Middle frontal gyrus (tissue), 1 donor: ENCODE measurements around the gene NEURL1.
"Not testable (repeated sequence)": the region's sequence is repeated elsewhere in the genome, so short reads cannot be mapped to it uniquely, and the experiment has no call there.

Experiments used
- DNase-seq: peaks from one replicate; pipeline ENCODE4 v3.0.0-alpha.2; 2015; ENCODE audit warnings: low spot score; ENCODE audit errors: extremely low spot score

Gene NEURL1

DNA sequence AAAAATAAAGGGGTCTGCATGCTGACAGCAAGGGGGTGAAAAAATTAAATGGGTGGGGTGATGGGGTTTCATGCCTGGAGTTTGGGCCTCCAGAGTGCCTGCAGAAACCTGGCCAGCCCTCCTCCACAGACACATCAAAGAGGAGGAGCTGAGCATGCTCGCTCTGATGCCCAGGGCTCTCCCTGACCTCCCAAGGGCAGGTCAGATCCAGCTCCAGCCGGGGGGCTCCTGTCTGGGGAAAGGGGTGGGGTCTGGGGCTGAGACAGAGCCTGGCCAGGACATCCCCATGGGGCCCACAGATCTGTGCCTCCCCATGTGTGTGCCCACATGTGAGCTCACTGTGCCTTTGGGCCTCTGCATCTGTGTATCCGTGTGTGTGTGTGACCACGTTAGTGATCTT lies 33.9 kb upstream of the NEURL1 start:
- no peak for DNase-seq

DNA sequence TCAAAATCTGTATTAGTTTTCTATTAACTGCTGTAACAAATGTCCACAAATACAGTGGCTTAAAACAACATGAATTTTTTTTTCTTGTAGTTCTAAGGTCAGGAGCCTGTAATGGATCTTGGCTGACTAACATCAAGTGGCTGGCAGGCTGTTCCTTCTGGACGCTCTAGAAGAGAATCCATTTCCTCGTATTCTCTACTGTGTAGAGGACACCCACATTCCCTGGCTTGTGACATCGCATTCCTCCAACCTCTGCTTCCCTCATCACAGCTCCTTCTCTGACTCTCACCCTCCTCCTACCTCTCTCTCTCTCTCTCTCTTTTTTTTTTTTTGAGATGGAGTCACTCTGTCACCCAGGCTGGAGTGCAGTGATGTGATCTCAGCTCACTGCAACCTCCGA lies 30.0 kb upstream of the NEURL1 start:
- DNase-seq: no peak

DNA sequence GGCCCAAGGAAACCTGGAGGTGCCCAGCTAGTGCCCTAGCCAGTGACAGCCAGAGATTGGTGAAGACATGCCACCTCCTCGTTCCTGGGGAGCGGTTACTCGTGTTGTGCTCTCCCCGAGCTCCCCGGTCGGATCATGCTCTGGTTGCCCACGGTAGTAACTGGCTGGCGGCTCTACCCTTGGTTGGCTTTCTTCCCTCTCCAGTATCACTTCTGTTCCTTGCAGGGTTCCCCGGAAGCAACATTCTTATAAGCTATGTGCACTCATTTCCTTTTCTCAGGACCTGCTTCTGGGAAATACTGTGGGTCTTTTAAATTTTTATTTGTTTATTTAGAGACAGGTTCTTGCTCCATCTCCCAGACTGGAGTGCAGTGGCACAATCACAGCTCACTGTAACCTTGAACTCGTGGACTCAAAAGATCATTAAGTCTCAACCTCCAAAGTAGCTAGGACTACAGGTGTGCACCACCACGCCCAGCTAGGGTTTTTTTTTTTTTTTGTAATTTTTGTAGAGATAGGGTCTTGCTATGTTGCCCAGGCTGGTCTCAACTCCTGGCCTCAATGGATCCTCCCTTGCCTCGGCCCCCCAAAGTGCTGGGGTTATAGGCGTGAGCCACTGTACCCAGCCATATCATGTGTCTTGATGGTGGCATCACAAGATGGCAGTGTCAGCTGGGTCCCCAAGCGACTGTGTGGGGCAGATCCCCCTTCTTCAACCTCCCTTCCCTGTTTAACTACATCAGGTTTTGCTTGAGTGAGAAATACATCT lies 27.9 kb upstream of the NEURL1 start:
- no peak for DNase-seq

DNA sequence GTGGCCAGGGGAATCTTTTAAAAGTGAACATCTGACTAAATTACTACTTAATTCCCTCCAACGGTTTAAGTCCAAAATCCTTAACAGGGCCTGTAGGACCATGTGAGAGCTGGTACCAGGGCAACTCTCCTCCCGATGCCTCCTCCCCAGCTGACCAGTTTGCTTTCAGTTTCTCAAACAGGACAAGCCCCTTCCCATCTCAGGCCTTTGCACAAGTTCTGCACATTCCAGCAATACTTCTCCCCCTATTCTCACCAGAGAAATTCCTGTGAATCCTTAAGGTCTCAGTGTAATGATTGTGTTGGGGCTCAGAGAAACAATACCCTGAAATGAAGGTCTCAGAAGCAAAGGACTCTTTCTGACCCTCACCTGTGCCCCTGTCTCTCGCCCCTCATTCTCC lies 26.8 kb upstream of the NEURL1 start:
- no peak for DNase-seq

DNA sequence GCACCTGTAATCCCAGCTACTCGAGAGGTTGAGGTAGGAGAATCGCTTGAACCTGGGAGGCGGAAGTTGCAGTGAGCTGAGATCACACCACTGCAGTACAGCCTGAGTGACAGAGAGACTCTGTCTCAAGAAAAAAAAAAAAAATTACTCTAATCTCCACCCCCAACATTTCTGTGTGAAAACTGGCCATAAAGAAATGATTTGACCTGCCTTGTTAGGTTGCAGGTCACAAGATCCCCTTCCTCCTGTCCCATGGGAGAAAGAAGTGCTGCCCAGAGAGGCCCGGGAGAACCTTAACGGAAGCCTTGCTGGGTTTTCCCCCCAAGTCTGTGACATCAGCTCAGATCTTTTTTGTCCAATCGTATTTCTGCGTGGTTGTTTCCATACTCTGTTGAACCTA lies 26.1 kb upstream of the NEURL1 start:
- DNase-seq: no peak

DNA sequence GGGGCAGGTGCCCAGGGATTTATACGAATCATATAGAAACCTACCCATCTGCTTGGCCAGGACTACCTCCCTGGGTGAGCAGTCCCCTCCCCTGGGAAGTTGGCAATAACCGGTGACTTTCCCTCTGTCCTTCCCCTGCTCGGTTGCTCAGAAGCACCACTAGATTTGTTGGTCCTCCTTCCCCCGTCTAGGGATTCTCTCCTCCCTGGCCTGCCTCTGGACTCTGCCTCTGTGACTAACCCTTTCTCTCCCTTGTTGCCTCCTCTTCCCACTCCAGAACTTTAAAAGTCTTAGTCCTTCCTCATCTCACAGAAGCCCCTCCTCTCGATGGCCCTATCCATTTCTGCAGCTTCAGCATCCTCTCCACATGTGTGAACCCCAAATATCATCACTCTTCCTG lies 24.3 kb upstream of the NEURL1 start:
- no peak for DNase-seq

DNA sequence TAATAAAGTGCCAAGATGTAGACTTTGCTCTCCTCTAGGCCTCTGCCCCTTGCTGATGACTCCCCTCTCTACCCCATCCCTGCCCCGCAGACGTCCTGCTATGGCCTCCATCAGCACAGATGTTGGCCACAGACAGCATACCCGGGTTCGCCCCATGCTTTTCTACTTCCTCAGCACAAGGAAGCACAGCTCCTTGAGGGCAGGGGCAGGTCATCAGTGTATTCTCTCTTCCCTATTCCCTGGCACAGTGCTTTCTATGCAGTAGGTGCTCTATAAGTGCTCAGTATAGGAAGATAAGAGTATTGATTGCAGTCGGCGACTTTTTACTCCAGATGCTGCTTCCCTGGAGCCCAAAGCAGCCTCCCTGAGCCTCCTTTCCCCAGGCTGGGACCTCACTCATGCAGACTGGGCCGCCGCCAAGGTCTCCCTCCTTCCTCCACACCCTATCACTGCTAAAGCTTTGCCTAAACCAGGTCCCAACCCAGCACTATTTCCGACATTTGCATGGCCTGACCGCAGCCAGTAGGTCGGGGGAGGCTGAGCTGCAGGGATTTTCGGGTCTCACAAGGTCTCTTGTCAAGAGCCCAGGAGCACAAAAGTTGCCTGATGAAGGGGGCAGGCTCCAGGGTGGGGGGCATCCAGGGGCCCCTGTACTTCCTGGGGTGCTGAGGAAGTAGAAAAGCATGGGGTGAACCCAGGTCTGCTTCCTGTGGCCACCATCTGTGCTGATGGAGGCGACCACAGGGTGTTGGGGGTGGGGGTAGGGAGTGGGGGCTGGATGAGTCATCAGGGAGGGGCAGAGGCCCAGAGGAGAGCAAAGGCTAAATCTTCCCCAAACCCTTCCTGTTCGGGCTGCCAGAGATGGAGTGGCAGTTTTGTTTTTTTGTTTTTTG lies 22.5 kb upstream of the NEURL1 start:
- no peak for DNase-seq

DNA sequence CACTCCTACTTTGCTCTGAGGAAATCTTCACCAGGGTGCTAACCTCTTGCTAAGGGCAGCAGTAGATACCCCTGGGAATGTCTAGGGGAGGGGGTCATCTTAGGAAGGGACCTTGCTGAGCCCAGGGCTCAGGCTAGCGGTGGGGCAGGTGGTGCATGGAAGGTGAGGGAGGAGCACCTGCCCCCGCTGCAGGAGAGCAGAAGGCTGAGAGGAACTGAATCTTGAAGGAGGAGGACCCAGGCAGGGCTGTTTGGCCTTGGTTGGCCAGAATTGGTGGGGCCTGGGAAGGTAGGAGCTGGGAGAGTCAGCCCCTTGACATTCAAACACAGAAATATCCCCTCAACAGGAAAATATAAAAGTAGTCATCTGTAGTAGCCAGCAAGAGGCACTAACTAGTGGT lies 21.5 kb upstream of the NEURL1 start:
- DNase-seq: no peak

DNA sequence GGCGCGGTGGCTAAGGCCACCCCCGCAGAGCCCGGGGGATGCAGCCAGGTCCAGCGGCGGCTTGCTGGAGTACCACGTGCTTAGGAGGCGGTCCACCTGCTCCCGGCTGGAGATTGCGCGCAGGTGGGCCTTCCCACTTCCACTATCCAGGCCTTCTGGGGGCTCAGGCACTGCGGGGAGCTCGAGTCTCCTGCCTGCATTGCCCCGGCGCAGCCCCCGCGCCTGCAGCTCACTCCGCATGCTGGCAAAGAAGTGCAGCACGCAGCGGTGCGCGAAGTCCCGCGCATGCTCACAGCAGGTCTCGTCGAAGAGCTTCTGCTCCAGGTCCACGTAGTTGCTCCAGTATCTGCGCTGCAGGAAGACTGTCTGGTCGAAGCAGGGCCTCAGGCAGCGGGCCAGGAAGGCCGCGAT lies 20.2 kb upstream of the NEURL1 start:
- DNase-seq: no peak

DNA sequence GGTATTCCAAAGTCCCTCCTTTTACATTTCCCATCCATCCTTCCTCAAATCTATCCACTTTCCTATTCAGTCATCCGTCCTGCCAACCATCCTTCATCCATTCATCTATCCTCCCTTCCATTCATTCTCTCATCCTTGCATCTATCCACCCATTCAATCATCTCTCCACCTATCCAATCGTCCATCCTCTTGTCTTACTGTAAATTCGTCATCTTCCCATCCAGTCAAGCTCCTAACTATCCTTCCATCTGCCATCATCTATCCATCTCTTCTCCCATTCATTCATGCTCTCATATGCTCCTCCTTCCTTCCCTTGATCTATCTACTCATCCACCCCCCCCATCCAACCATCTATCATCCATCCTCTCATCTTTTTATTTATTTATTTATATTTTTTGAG lies 19.4 kb upstream of the NEURL1 start:
- DNase-seq: no peak

DNA sequence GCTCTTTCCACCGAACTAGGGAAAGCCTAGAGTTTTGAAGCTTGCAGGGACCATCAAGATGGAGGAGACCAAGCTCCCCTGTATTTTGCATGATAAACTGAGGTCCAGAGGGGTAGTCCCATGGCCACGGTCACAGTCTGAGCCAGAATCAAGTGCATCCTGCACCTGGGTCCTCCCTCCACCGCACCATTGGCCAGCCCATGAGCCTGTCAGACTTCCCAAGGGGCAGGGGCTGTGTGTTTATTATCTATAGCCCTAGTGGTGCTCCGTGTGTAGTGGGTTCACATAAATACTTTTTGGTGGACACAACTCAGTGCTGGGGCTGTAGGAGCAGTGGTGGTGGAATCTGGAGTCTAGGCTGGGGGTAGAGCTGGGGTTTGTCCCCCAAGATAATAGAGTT lies 18.1 kb upstream of the NEURL1 start:
- no peak for DNase-seq

DNA sequence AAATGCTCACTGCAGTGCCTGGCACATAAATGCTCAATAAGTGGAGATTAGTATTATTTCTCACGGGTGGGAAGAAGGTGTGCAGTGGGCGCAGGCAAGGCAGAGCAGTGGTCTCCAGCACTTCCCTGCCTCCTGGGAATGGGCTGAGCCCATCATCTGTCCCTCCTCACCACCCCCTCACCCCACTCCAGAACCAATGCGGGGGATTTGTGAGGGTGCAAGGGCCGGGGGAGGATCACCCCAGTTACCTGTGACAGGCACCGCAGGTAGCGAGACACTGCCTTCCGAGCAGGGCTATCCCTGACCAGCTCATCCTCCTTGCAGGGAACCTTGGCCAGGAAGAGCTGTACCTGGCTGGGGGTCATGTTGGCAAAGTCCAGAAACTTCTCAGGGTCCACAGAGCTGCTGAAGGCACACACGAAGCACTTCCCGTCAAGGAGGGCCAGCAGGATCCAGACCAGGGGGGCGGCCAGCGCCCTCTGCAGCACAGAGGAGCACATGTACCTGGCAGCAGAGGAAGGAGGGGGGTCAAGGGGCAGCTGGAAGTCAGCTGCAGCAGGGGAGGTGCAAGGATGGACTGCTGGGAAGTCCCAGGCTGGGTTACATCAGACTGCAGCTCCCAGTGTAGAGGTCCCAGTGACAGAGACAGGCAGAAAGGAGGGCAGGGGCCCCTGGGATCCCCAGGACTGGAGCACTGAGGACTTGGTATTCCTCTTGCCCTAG lies 17.3 kb upstream of the NEURL1 start:
- DNase-seq: no peak

DNA sequence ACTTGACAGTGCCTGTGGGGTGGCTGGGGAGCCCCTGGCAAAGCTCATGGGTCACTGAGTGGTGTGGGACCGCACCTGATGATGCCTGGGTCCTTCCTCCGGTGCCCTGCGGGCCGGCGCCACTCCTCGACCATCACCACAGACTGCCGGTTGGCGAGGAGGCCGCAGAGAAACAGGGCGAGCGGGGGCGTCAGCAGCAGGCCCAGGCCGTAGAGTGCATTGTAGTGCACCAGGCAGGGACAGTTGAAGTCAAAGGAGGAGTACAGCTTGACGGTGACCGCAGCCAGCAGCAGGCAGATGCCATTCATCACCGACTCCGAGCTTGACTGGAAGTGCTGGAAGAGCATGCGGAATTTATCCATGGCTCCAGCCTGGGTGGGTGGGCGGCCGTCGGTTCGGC lies 14.8 kb upstream of the NEURL1 start:
- DNase-seq: no peak

DNA sequence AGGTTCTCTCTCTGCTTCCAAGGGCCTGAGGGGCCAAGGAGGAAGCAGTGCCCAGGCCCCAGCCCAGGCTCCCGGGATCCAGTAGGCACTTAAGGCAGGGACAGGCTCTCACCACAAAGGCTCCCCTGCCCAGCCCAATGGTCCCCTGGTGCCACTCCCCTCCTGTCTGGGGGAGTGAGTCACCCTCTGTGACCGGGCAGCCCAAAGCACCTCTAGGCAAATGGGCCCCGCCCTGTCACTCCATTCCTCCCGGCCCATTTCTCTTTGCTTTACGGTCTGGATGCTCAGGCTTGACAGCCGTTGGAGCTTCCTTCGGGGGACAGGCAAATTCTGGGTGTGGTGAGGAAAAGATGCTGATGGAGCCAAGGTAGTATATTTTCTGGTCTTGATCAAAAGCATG lies 14.4 kb upstream of the NEURL1 start, which contains the start of gene CALHM3:
TSS of gene CALHM3 (minus strand) at position 106 of the 400 bp plus-strand sequence. CDS start 208 bp downstream, outside the sequence.
- no peak for DNase-seq

DNA sequence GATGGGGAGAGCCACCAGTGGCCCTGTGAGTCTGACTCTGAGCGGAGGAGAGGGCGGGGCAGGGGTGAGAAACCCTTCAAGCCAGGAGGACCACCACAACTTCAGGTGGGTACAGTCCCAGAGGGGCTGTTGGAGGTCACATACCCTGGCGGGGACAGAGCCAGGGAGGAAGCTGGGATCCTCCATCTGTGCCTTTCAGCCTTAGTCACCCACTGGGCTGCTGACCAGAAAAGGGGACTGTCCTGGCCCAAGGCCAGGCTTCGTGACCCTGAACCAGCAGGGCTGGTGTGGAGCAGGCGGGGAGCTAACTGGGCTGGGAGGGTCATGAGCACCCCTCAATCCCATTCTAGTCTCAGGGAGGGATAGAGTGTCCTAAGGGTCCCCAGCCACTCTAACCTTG lies 13.0 kb upstream of the NEURL1 start:
- no peak for DNase-seq

DNA sequence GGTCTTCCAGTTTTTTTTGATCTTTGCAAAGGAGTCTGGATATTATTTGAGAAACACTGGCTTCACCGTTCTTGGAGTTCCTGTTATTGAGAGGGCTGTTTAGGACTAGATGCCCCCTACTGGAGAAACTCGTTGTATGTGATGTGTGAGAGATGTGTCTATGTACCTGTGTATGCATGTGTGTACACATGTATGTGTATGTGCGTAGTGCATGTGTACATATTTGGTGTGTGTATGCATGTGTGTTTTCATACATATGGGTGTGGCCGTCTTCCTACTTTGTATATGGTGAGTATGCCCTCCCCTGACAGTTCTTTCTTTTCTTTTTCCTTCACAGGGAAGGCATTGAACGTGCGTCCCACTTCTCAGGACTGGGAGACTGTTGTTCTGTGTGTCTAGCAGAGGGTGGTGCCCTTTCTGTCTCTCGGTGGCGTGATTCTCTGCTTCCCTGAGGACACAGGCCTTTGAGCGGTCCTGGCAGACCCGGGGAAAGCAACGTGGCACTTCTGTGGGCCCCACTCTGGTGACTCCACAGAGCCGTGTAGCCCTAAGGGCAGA lies 11.5 kb upstream of the NEURL1 start:
- no peak for DNase-seq

DNA sequence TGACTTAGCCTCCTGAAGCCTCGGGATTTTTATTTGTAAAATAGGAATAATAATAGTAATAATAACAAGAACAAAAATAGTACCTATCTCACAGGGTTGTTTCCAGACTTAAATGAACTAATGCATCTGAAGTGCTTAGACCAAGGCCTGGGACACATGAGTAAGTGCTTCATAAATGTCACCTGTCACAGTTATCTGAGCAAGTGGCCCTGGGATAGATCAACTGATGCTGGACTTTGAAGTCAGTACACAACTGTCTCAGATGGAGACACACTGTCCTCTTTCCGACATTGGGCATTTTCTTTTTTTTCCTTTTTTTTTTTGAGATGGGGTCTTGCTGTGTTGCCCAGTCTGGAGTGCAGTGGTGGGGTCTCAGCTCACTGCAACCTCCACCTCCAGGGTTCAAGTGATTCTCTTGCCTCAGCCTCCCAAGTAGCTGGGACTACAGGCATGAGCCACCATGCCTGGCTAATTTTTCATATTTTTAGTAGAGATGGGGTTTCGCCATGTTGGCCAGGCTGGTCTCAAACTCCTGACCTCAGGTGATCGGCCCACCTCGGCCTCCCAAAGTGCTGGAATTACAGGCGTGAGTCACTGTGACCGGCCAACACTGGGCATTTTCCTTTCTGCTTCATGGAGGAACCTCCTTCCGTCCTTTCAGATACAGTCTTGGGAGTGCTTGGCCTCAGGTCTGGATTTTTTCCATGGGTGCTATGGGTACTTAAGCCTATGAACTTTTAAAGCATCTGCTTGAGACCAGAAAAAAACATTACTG lies 6.7 kb upstream of the NEURL1 start:
- DNase-seq: not testable (repeated sequence)

DNA sequence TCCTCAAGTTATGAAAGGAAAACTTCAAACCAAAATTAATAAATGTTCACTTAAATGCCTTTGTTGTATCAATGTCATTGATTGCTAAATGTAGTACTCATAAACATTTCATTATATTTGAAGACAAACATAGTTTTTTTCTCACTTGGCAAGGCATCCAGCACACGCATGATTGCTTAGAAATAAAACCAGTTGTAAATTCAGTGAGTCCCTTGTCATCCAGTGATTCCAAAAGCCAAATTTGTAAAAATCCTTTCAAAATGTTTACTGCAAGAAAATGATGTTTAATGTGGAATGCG lies 6.1 kb upstream of the NEURL1 start:
- no peak for DNase-seq

DNA sequence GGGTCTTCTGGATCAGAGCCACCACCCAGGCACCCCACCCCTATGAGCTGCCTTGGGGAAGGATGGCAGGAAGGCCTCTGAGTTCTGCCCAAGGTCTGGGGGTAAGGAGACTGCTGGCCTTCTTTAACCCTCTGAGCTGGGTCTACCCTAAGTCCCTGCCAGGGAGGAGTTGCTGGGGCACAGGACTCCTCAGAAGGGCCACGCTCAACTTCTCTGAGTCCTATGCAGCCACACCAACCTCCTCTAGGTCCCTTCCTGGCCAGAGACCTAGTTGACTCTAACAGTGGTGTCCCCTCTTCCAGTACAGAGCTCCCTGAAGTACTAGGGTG lies 2.6 kb upstream of the NEURL1 start:
- DNase-seq: no peak

DNA sequence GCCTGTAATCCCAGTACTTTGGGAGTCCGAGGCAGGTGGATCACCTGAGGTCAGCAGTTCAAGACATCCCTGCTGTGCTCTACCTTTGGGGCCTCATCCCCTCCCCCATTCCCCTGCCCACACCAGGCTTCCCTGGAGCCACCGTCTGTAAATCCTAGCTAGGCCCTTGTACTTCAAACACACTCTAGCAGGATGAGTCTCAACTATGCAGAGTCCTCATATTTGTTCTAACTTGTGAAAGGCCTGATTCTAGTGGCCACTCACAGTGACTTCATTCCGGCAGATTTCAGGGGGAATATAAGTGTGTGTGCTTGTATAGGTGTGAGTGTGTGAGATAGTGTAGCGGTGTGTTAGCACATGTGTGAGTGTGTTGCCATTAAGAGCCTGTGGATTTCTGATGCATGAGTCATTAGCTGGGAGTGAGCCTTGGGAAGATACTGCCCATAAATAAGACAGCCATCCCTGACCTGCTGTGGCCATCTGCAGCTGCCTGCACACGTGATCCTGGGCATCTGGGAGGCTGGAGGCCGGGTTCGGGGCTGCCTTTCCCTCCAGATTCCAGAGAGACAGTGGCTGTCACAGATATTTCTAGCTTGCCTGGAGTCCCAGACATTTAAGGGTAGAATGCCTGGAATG lies 1.7 kb upstream of the NEURL1 start:
- DNase-seq: no peak
